Stimulated activated naive CD8-positive, alpha-beta T cell treated with anti-CD3 and anti-CD28 coated beads, Interleukin-15, amount 100 ng/mL, for 72 hours (primary cell): ENCODE results near the gene DPM3.
A peak's percentile ranks its signal among the peaks of the same experiment; 100 is the strongest.
"Not testable (repeated sequence)": the region's sequence is repeated elsewhere in the genome, so short reads cannot be mapped to it uniquely, and the experiment has no call there.

Experiments
- ATAC-seq: fragments of 150-1000 bp; cut with Tn5 transposase; 2 replicates; pipeline ENCODE4 v1.10.0; 2021; ENCODE audit warnings: mild to moderate bottlenecking, moderate library complexity
- DNase-seq, 2 donors: peaks; one replicate each; pipeline ENCODE4 v3.0.0; 2021 to 2022
- H3K27ac Mint-ChIP-seq, 2 donors: one replicate each; pipeline ENCODE4 v1.8.0; 2022; ENCODE audit warnings: mild to moderate bottlenecking in 2 of 2, mixed read lengths in 2 of 2, moderate library complexity in 2 of 2
- H3K27me3 Mint-ChIP-seq: one replicate; pipeline ENCODE4 v1.8.0; 2022; ENCODE audit warnings: mixed read lengths
- H3K4me1 Mint-ChIP-seq: one replicate; pipeline ENCODE4 v1.8.0; 2022; ENCODE audit warnings: mild to moderate bottlenecking, mixed read lengths
- H3K4me3 Mint-ChIP-seq, 2 donors: one replicate each; pipeline ENCODE4 v1.8.0; 2022; ENCODE audit warnings: mild to moderate bottlenecking in 2 of 2, mixed read lengths in 2 of 2, moderate library complexity in 1 of 2
- H3K9me3 Mint-ChIP-seq, 2 donors: one replicate each; pipeline ENCODE4 v1.8.0; 2022; ENCODE audit warnings: mixed read lengths in 2 of 2

Gene DPM3

DNA sequence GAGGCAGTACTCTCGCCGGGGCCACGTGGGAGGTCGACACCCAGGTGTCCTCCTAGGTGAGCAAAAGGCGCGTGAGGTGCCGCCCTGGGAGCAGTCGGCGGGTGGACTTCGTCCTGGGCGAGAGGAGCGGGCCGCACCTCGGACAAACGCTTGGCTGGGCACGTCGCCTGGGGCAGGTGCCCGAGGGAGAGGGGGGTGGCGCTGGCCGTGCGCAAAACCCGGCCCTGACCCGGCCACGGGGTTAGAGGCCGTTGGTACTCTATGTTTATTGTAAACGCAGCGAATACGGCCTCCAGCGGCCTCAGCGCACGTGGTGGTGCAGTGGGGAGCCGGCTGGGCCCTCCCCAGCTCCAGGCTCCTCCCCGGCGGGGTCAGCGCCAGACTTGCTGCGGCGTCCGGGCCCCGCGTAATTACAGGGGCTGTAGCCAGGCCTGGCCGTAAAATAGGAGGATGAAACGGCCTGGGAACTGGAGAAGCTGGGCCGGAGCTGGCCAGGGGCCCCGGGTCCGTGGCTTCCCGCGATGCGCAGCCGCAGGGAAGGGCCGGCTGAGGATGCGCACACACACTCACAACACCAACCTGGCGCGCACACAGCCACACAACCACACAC is 14.3 kb downstream of the DPM3 start:
- H3K4me3 Mint-ChIP-seq, result peak overlapping the region in 1 of 2 donors; percentile 86

GRCh38 chr1:155125511-155125945 is 14.8 kb downstream of the DPM3 start:
- H3K27ac Mint-ChIP-seq, result no peak overlapping the region
- no peaks in the 10 kb centered on the region for H3K9me3 Mint-ChIP-seq
- H3K27me3 Mint-ChIP-seq, result peaks cover 39% of the 10 kb centered on the region
- DNase-seq (no peak), ATAC-seq (no peak)
- peak overlapping the region in 1 of 2 donors; percentile 49 for H3K4me3 Mint-ChIP-seq
- peaks cover 37% of the 10 kb centered on the region for H3K4me1 Mint-ChIP-seq

More for the DNA sequence above, 14.3 kb downstream of the DPM3 start:
- Mint-ChIP-seq H3K9me3 (no peaks in the 10 kb centered on the region), H3K27ac (no peak overlapping the region), H3K27me3 (peaks cover 39% of the 10 kb centered on the region), H3K4me1 (peaks cover 37% of the 10 kb centered on the region)
- ATAC-seq, result no peak
- DNase-seq, result no peak

DNA sequence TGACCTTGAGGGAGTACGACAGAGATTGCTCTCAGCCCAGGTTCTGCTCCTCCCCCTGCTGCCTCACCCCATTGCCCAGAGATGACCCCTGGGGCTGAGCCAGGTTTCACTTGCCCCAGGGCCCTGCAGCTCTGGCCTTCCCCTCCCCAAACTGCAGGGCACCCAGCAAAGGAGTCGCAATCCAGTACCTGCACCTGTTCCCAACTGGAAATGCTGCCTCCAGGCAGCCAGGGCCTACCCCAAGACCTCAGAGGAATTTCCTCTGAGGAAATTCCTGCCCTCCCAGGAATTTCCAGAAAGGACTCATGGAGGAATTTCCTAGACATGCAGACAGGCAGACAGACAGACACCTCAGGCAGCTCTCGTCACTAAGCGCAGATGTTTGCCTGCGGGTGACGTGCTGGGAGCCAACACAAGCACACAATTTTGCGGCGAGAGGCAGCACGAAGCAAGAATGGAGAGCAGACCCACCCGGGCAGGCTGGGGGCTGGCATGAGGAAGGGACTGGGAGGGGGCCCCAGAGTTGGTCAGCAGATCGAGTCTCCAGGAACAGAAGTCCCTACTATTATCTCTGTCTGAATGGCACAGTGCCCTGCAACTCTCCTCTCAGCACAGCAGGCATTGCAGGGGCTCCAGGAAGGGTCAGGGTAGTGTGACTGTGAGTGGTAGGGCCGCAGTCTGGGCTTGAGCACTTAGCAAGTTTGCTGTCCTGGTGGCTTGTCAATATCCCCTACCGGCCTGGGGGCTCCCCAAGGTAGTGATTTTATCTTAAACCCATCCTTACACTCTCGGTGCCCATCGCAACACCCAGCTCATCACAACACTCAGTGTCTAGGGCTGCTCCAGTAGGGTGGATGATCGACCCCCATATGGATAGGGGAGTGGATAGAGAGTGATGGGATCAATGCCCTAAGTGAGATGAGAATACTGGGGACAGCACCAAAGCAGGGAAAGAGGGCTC is 15.5 kb downstream of the DPM3 start:
- Mint-ChIP-seq H3K4me1 (peaks cover 35% of the 10 kb centered on the region), H3K4me3 (no peak overlapping the region), H3K9me3 (no peaks in the 10 kb centered on the region), H3K27me3 (peaks cover 39% of the 10 kb centered on the region), H3K27ac (no peak overlapping the region)
- DNase-seq, result no peak
- ATAC-seq, result no peak

- Mint-ChIP-seq H3K4me1 (peaks cover 26% of the 10 kb centered on the region), H3K27me3 (peaks cover 39% of the 10 kb centered on the region), H3K27ac (no peak overlapping the region), H3K4me3 (no peak overlapping the region), H3K9me3 (no peaks in the 10 kb centered on the region)
- DNase-seq, result no peak
- ATAC-seq, result no peak
Observed at GRCh38 chr1:155123801-155124200, 16.5 kb downstream of the DPM3 start.

- DNase-seq (no peak), ATAC-seq (no peak)
- Mint-ChIP-seq H3K9me3 (no peaks in the 10 kb centered on the region), H3K27me3 (peaks cover 25% of the 10 kb centered on the region), H3K4me3 (no peak overlapping the region), H3K27ac (no peak overlapping the region), H3K4me1 (peaks cover 12% of the 10 kb centered on the region)
Observed at GRCh38 chr1:155122308-155122707, 18.0 kb downstream of the DPM3 start.

DNA sequence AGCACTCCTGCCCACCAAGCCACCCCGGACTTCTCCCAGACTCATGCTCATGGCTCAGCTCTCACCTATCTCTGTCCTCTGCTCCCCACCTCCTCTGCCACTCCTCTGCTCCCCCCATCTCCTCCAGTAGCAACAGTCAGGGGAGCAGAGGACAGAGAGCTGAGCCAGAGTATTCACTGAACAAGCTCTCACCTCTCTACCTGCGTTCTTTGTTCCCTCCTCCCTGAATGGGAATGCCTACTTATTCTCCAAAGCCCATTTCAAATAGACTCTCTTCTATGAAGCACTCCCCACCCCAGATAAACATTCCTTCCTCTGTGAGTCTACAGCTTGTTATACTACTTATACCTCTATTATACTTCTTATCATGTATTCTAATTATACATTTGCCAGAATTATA is 19.1 kb downstream of the DPM3 start:
- DNase-seq (no peak), ATAC-seq (no peak)
- Mint-ChIP-seq H3K27ac (no peak overlapping the region), H3K4me3 (no peak overlapping the region), H3K27me3 (peaks cover 14% of the 10 kb centered on the region), H3K9me3 (no peaks in the 10 kb centered on the region), H3K4me1 (peaks cover 1% of the 10 kb centered on the region)

- H3K27me3 Mint-ChIP-seq, result peaks cover 4% of the 10 kb centered on the region
Observed at GRCh38 chr1:155120253-155120652, 20.1 kb downstream of the DPM3 start.

DNA sequence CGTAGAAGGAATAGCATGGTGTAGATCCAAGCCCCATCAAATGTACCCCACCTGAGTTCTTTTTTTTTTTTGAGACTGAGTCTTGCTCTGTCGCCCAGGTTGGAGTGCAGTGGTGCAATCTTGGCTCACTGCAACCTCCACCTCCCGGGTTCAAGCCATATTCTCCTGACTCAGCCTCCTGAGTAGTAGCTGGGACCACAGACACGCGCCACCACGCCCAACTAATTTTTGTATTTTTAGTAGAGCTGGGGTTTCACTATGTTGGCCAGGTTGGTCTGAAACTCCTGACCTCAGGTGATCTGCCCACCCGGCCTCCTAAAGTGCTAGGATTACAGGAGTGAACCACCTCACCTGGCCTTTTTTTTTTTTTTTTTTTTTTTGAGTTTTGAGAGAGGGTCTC is 22.2 kb downstream of the DPM3 start:
- ATAC-seq, DNase-seq, H3K4me1 Mint-ChIP-seq, H3K9me3 Mint-ChIP-seq, H3K27ac Mint-ChIP-seq, H3K4me3 Mint-ChIP-seq, H3K27me3 Mint-ChIP-seq: not testable (repeated sequence)

More at GRCh38 chr1:155120253-155120652, 20.1 kb downstream of the DPM3 start:
- DNase-seq (no peak), ATAC-seq (no peak)
- Mint-ChIP-seq H3K4me3 (no peak overlapping the region), H3K4me1 (no peaks in the 10 kb centered on the region), H3K9me3 (no peaks in the 10 kb centered on the region), H3K27ac (no peak overlapping the region)

DNA sequence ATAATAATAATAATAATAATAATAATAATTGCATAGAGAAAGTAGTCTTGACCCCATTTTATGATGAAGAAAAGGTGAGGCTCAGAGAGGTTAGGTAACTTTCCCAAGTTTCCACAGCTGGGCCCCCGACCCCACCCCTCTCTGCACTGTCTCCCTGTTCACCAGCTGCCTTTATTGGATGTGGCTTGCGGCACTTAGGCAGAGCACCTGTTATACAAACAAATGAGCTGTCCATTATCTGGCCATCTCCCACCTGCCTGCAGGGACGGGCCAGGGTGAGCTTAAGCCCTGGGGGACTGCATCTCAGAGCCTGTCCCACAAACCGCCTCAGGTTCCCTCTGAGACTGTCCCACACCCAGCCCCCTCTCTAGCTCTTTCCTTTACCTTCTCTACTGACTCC is 22.7 kb downstream of the DPM3 start:
- no peaks in the 10 kb centered on the region for H3K27me3 Mint-ChIP-seq
- no peak overlapping the region for H3K4me3 Mint-ChIP-seq
- H3K27ac Mint-ChIP-seq, result no peak overlapping the region
- H3K9me3 Mint-ChIP-seq, result no peaks in the 10 kb centered on the region
- DNase-seq, result no peak
- no peak for ATAC-seq
- no peaks in the 10 kb centered on the region for H3K4me1 Mint-ChIP-seq

DNA sequence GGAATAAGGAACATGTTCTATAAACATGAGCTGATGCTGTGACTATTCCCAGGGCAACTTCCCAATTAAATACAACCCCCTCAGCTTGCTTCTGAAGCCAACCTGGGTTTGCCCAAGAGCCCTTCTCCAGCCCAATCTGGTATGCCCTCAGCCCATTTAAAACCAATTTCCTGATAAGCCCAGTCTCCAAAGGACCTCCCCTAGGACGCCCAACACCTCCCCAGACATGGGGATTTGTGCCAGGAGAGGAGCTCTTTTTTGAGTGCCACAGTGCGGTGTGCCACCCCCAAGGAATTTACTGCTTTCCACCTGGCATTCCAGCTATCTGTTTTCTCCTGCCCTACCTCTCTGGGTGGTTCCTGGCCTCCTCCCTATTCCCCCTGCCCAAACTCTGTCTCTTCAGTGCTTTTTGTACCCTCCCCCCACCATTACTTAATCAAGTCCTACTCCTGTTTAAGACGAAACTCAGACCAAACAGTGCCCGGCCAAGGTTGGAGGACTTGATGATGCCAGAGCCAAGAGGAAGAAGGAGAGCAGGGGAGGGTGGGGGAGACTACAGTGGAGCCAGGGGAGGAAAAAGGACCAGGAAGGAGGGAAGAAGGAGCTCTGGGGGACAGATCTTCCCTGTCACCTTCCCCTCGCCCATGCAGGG is 24.1 kb downstream of the DPM3 start:
- no peaks in the 10 kb centered on the region for H3K27me3 Mint-ChIP-seq
- ATAC-seq (no peak), DNase-seq (no peak)
- H3K9me3 Mint-ChIP-seq, result no peaks in the 10 kb centered on the region
- H3K4me1 Mint-ChIP-seq, result no peaks in the 10 kb centered on the region
- no peak overlapping the region for H3K4me3 Mint-ChIP-seq
- H3K27ac Mint-ChIP-seq, result no peak overlapping the region

DNA sequence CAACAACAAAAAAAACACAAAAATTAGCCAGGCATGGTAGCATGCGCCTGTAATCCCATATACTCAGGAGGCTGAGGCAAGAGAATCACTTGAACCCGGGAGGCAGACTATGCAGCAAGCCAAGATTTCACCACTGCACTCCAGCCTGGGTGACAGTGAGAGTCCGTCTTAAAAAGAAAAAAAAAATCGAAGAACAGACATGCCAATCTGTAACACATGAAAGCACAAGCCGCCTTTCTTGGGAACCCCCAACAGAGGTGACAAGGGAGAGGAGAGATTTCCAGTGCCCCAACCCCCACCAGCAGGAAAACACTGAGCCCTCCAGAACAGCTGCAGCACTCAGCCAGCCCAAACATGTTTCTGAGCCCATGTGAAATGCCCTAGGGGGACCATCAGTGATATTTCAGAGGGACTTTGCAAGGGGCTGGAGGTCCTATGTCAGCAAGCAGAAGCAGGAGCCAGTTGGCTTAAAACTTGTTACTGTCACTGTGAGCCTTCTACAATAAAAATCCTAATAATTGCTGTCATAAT is 26.8 kb downstream of the DPM3 start:
- Mint-ChIP-seq H3K4me3 (no peak overlapping the region), H3K4me1 (no peaks in the 10 kb centered on the region), H3K27me3 (no peaks in the 10 kb centered on the region), H3K9me3 (no peaks in the 10 kb centered on the region), H3K27ac (no peak overlapping the region)
- DNase-seq (no peak), ATAC-seq (no peak)

DNA sequence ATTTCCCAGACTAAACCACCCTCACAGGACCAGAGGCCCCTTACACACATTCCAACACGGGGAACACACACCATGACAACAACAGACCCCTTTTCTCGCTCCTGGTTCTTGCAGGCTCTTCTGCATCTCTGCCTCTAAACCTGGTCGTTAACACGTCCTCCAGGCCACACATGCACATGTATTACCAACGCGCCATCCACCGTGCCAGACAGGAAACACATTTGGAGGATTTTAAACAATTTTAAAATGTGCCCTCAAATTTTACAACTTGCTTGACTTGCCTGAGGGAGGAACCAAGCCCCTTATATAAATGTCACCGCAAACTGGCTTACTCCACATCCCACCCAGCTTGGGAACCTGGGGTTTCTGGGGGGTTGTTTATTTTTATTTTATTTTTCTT is 29.5 kb downstream of the DPM3 start:
- ATAC-seq (no peak), DNase-seq (no peak)
- H3K9me3 Mint-ChIP-seq, result no peaks in the 10 kb centered on the region
- no peak overlapping the region for H3K27ac Mint-ChIP-seq
- H3K27me3 Mint-ChIP-seq, result no peaks in the 10 kb centered on the region
- H3K4me3 Mint-ChIP-seq, result no peak overlapping the region
- H3K4me1 Mint-ChIP-seq, result no peaks in the 10 kb centered on the region

DNA sequence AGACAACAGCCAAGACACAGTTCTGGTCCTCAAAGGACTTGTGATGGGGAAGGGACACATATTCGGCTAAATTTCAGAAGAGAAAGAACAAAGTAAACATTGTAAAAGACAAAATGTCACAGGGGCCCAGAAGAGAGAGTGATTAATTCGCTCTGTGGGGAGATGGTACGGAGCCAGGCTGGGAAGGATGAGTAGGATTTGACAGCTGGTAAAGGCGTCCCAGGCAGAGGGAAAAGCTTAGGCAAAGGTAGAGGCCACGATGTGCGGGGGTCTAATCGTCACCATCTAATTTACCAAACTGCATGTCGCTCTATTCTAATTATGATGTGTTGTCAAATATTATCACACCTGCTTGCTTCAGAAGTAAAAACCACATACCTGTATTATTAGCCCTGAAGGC is 29.9 kb downstream of the DPM3 start:
- DNase-seq (no peak), ATAC-seq (no peak)
- no peak overlapping the region for H3K4me3 Mint-ChIP-seq
- H3K27me3 Mint-ChIP-seq, result no peaks in the 10 kb centered on the region
- peak overlapping the region in 1 of 2 donors; percentile 41 for H3K27ac Mint-ChIP-seq
- H3K4me1 Mint-ChIP-seq, result no peaks in the 10 kb centered on the region
- H3K9me3 Mint-ChIP-seq, result no peaks in the 10 kb centered on the region

DNA sequence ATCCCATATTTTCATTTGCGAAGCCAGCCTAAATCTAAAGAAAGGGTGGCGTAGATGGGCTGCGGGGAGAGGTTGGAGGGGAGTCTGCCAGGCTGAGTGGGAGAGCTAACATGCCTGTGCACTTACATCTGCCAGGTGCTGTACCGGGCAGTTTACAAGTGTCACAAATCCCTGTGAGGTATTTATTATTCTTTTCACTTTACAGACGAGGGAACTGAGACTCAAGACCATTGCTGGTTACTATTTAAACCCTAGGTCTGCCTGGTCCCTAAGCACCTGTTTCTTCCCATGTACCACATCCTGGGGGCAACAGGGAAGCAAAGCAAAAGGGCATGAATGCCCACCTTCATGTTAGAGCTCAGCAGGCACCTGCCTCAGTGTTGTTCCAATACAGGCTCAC is 32.0 kb downstream of the DPM3 start:
- H3K4me3 Mint-ChIP-seq, result no peak overlapping the region
- DNase-seq (no peak), ATAC-seq (no peak)
- H3K27me3 Mint-ChIP-seq, result no peaks in the 10 kb centered on the region
- no peaks in the 10 kb centered on the region for H3K4me1 Mint-ChIP-seq
- H3K9me3 Mint-ChIP-seq, result no peaks in the 10 kb centered on the region
- no peak overlapping the region for H3K27ac Mint-ChIP-seq

GRCh38 chr1:155107309-155108264 is 32.7 kb downstream of the DPM3 start:
- H3K4me1 Mint-ChIP-seq, result no peaks in the 10 kb centered on the region
- H3K9me3 Mint-ChIP-seq, result no peaks in the 10 kb centered on the region
- H3K4me3 Mint-ChIP-seq, result no peak overlapping the region
- no peak overlapping the region for H3K27ac Mint-ChIP-seq
- ATAC-seq, result no peak
- no peak for DNase-seq
- no peaks in the 10 kb centered on the region for H3K27me3 Mint-ChIP-seq
